NT2/D1 (cell line): ENCODE data around the gene GCHFR.

ENCODE experiments used
- SUZ12 ChIP-seq: IDR thresholded peaks from 2 replicates; pipeline ENCODE4 v1.6.1; 2011; ENCODE audit not compliant: insufficient read length, insufficient read depth; ENCODE audit errors: extremely low read depth
- YY1 ChIP-seq: IDR thresholded peaks from 2 replicates; pipeline ENCODE4 v1.6.1; 2011; ENCODE audit not compliant: insufficient read length, insufficient read depth
- ZNF274 ChIP-seq: IDR thresholded peaks from 2 replicates; pipeline ENCODE4 v1.6.1; 2011; ENCODE audit warnings: mild to moderate bottlenecking, low read depth, low read length

DNA sequence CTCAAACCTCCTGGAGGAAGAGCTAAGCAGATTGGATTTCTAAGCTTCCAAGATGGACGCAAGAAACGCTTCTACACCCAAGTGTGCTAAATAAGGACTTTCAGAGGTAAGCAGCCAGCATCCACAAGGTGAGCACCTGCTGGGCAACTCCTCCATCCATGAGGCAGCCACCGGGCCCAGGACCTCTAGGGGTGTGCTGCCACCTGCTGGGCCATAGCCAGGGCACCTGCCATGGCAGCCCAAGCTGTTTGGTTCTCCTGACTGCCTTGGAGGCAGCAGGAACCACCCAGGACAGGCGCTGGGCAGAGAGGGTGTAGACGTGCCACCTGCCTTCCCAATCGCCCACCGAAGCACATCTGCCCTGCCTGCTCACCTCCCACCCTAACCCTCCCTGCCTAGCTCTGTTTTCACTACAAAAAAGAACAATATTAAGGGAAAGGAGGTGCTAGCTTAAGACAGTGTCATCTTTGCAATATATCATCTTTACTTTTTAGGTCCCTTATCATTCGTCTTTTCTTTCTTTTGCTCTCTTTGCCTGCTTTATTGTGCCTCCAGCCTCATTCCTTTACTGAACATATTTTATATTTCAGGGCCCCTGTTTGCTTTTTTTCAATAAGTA is 18.9 kb downstream of the GCHFR start:
- TF ChIP-seq ZNF274: no peak
- TF ChIP-seq YY1: no peak
- no peak for TF ChIP-seq SUZ12
